ENCODE results near the gene LRRC2. TPM values are rescaled to one million over a fixed set of nuclear protein-coding genes. Genes with fewer than 3 reads are reported as not detected.
"Not testable (repeated sequence)": the region's sequence is repeated elsewhere in the genome, so short reads cannot be mapped to it uniquely, and the experiment has no call there.

Gene LRRC2
- total and polyA plus RNA-seq, 5 donors from 2014 or later, result 1.2 to 3.8 (median 2.4) TPM

GRCh38 chr3:46577580-46578249 is 11.6 kb upstream of the LRRC2 start:
- not testable (repeated sequence) for H3K4me3 ChIP-seq (ENCODE audit: low read depth, low read length); H3K27ac ChIP-seq (ENCODE audit: insufficient read depth, low read length, poor library complexity, severe bottlenecking); H3K36me3 ChIP-seq (ENCODE audit: control insufficient read depth, insufficient read depth, low read length); H3K9me3 ChIP-seq (ENCODE audit: control insufficient read depth in 2 of 2, low read length in 2 of 2); H3K9me3 Mint-ChIP-seq; H3K4me1 Mint-ChIP-seq; H3K27me3 ChIP-seq (ENCODE audit: control insufficient read depth, insufficient read depth, low read length); DNase-seq; ATAC-seq (ENCODE audit: low read depth in 2 of 2); H3K36me3 Mint-ChIP-seq; H3K4me3 Mint-ChIP-seq; H3K4me1 ChIP-seq (ENCODE audit: control insufficient read depth, insufficient read depth, low read length, poor library complexity, severe bottlenecking)
- Mint-ChIP-seq H3K27me3 (peaks cover 34% of the 10 kb centered on the region), H3K27ac (peak overlapping the region in 1 of 3 donors; percentile 76)

DNA sequence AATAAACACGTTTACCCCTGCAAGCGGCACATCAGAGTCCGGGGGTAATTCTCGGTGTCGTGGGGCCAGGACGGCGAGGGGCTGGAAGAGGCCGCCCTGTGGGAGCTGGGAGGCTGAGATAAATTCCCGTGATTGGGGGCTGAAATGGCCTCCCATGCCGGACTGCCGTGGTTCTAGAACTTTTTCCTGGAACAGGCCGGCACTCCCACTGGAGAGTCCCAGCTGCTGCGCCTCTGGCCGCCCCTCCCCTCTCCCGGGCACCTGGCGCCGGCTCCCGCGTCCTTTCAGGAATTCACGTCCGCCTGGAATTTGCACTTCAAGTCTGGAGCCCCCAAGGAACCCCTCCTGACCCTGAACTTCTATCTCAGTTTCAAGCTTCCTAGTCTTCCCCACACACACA is 10.8 kb upstream of the LRRC2 start:
- Mint-ChIP-seq H3K4me3 (no peak overlapping the region), H3K27ac (no peak overlapping the region), H3K36me3 (no peaks in the 10 kb centered on the region), H3K4me1 (peaks cover 0 to 2% (median 0%) of the 10 kb centered on the region in 4 donors), H3K9me3 (peaks cover 0 to 6% (median 0%) of the 10 kb centered on the region in 7 donors), H3K27me3 (peaks cover 32% of the 10 kb centered on the region)
- H3K27me3 ChIP-seq (ENCODE audit: control insufficient read depth, insufficient read depth, low read length), result no peaks in the 10 kb centered on the region
- H3K4me3 ChIP-seq (ENCODE audit: low read depth, low read length), result no peak overlapping the region
- ATAC-seq (ENCODE audit: low read depth in 2 of 2), result no peak
- no peak overlapping the region for H3K27ac ChIP-seq (ENCODE audit: insufficient read depth, low read length, poor library complexity, severe bottlenecking)
- no peaks in the 10 kb centered on the region for H3K36me3 ChIP-seq (ENCODE audit: control insufficient read depth, insufficient read depth, low read length)
- DNase-seq, result no peak
- H3K9me3 ChIP-seq (ENCODE audit: control insufficient read depth in 2 of 2, low read length in 2 of 2), result no peaks in the 10 kb centered on the region
- H3K4me1 ChIP-seq (ENCODE audit: control insufficient read depth, insufficient read depth, low read length, poor library complexity, severe bottlenecking), result no peaks in the 10 kb centered on the region

GRCh38 chr3:46576386-46576785 is 10.3 kb upstream of the LRRC2 start:
- Mint-ChIP-seq H3K27me3 (peaks cover 27% of the 10 kb centered on the region), H3K4me3 (no peak overlapping the region), H3K4me1 (peaks cover 0 to 2% (median 0%) of the 10 kb centered on the region in 4 donors), H3K36me3 (no peaks in the 10 kb centered on the region), H3K9me3 (peaks cover 0 to 6% (median 0%) of the 10 kb centered on the region in 7 donors), H3K27ac (no peak overlapping the region)
- no peaks in the 10 kb centered on the region for H3K36me3 ChIP-seq (ENCODE audit: control insufficient read depth, insufficient read depth, low read length)
- no peak for DNase-seq
- no peaks in the 10 kb centered on the region for H3K9me3 ChIP-seq (ENCODE audit: control insufficient read depth in 2 of 2, low read length in 2 of 2)
- ATAC-seq (ENCODE audit: low read depth in 2 of 2), result no peak
- no peak overlapping the region for H3K4me3 ChIP-seq (ENCODE audit: low read depth, low read length)
- H3K27me3 ChIP-seq (ENCODE audit: control insufficient read depth, insufficient read depth, low read length), result no peaks in the 10 kb centered on the region
- H3K27ac ChIP-seq (ENCODE audit: insufficient read depth, low read length, poor library complexity, severe bottlenecking), result no peak overlapping the region
- no peaks in the 10 kb centered on the region for H3K4me1 ChIP-seq (ENCODE audit: control insufficient read depth, insufficient read depth, low read length, poor library complexity, severe bottlenecking)

DNA sequence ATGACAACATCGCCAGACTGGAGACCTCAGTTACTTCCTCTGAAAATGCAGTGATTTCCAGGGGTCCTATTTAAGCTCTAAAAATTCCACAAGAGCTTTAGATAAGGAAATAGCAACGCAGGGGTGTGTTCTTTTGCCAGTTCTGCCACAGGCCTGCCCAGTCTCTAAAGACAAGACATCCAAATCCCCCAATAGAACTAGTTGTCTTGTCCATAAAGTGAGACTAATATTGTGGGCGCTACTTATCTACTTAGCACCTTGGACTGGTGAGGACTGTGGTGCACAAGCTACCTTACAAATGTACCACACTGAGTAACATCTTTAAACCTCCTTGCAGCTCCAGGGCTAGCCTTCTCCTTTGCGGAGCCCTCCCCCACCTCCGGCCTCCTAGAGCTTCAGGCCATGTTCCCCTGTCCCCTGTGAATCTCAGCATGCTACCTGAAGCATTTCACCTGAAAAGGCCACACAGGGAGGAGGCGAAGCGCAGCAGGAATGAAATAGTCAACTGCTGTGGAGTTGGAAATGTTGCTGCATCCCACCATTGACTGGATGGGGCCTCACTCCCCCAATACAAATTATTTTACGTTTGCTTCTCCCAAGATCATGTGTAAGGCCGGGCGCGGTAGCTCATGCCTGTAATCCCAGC is 9.6 kb upstream of the LRRC2 start:
- no peak for ATAC-seq (ENCODE audit: low read depth in 2 of 2)

DNA sequence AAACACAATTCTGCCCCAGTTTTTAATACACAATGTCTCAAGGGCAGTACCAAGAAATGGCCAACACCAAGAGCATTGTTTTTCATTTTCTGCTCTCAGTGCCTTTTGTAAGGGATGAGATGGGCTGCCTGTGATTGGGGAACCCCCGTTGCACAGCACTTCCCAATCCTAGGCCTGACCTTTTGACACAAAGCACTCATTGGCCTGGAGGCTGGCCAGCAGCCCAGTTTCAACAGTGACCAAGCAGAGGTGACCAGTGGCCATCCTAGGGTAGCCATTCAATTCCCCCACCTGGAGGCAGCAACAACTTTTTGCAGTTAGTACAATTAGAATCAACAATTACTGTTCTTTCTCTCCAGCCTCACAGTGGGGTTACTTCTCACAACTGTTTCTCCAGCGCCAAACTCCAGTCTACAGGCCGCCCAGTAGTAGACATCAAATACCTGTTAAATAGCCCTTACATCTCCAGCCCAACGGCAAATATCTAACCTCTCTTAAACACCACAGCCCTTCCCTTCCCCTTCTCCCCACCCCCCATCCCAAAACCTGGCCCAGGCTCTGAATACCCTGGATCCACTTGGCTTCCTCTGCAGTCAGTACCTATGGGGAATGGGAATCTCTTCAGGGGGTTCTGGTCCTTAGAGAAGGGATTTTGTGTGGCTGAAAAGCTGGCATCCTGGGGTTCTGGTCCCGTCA is 8.9 kb upstream of the LRRC2 start:
- peaks cover 0 to 5% (median 0%) of the 10 kb centered on the region in 7 donors for H3K9me3 Mint-ChIP-seq
- peaks cover 0 to 2% (median 0%) of the 10 kb centered on the region in 4 donors for H3K4me1 Mint-ChIP-seq
- Histone ChIP-seq H3K27me3 (ENCODE audit: control insufficient read depth, insufficient read depth, low read length) (no peaks in the 10 kb centered on the region), H3K36me3 (ENCODE audit: control insufficient read depth, insufficient read depth, low read length) (no peaks in the 10 kb centered on the region), H3K4me3 (ENCODE audit: low read depth, low read length) (no peak overlapping the region), H3K9me3 (ENCODE audit: control insufficient read depth in 2 of 2, low read length in 2 of 2) (no peaks in the 10 kb centered on the region), H3K4me1 (ENCODE audit: control insufficient read depth, insufficient read depth, low read length, poor library complexity, severe bottlenecking) (no peaks in the 10 kb centered on the region), H3K27ac (ENCODE audit: insufficient read depth, low read length, poor library complexity, severe bottlenecking) (no peak overlapping the region)
- DNase-seq (no peak), ATAC-seq (ENCODE audit: low read depth in 2 of 2) (no peak)
- H3K36me3 Mint-ChIP-seq, result no peaks in the 10 kb centered on the region
- no peak overlapping the region for H3K4me3 Mint-ChIP-seq
- no peak overlapping the region for H3K27ac Mint-ChIP-seq
- H3K27me3 Mint-ChIP-seq, result peaks cover 19% of the 10 kb centered on the region

More for the DNA sequence above, 9.6 kb upstream of the LRRC2 start:
- Histone ChIP-seq H3K4me3 (ENCODE audit: low read depth, low read length) (no peak overlapping the region), H3K36me3 (ENCODE audit: control insufficient read depth, insufficient read depth, low read length) (no peaks in the 10 kb centered on the region), H3K4me1 (ENCODE audit: control insufficient read depth, insufficient read depth, low read length, poor library complexity, severe bottlenecking) (no peaks in the 10 kb centered on the region), H3K9me3 (ENCODE audit: control insufficient read depth in 2 of 2, low read length in 2 of 2) (no peaks in the 10 kb centered on the region), H3K27ac (ENCODE audit: insufficient read depth, low read length, poor library complexity, severe bottlenecking) (no peak overlapping the region), H3K27me3 (ENCODE audit: control insufficient read depth, insufficient read depth, low read length) (no peaks in the 10 kb centered on the region)
- Mint-ChIP-seq H3K27me3 (peaks cover 23% of the 10 kb centered on the region), H3K27ac (no peak overlapping the region), H3K4me3 (no peak overlapping the region), H3K36me3 (no peaks in the 10 kb centered on the region), H3K9me3 (peaks cover 0 to 6% (median 0%) of the 10 kb centered on the region in 7 donors), H3K4me1 (peaks cover 0 to 2% (median 0%) of the 10 kb centered on the region in 4 donors)
- DNase-seq, result no peak

- peaks cover 0 to 3% (median 0%) of the 10 kb centered on the region in 7 donors for H3K9me3 Mint-ChIP-seq
- Histone ChIP-seq H3K4me1 (ENCODE audit: control insufficient read depth, insufficient read depth, low read length, poor library complexity, severe bottlenecking) (no peaks in the 10 kb centered on the region), H3K4me3 (ENCODE audit: low read depth, low read length) (no peak overlapping the region), H3K27me3 (ENCODE audit: control insufficient read depth, insufficient read depth, low read length) (no peaks in the 10 kb centered on the region), H3K9me3 (ENCODE audit: control insufficient read depth in 2 of 2, low read length in 2 of 2) (no peaks in the 10 kb centered on the region), H3K36me3 (ENCODE audit: control insufficient read depth, insufficient read depth, low read length) (no peaks in the 10 kb centered on the region), H3K27ac (ENCODE audit: insufficient read depth, low read length, poor library complexity, severe bottlenecking) (no peak overlapping the region)
- peaks cover 23% of the 10 kb centered on the region for H3K27me3 Mint-ChIP-seq
- no peak for DNase-seq
- H3K4me3 Mint-ChIP-seq, result no peak overlapping the region
- no peaks in the 10 kb centered on the region for H3K36me3 Mint-ChIP-seq
- H3K27ac Mint-ChIP-seq, result no peak overlapping the region
- H3K4me1 Mint-ChIP-seq, result peaks cover 0 to 2% (median 0%) of the 10 kb centered on the region in 4 donors
- ATAC-seq (ENCODE audit: low read depth in 2 of 2), result no peak
These were observed 8.1 kb upstream of the LRRC2 start for GRCh38 chr3:46574243-46574646.

GRCh38 chr3:46573701-46574100 is 7.6 kb upstream of the LRRC2 start:
- no peaks in the 10 kb centered on the region for H3K9me3 ChIP-seq (ENCODE audit: control insufficient read depth in 2 of 2, low read length in 2 of 2)
- no peak for ATAC-seq (ENCODE audit: low read depth in 2 of 2)
- H3K27ac ChIP-seq (ENCODE audit: insufficient read depth, low read length, poor library complexity, severe bottlenecking), result no peak overlapping the region
- H3K36me3 Mint-ChIP-seq, result no peaks in the 10 kb centered on the region
- no peak overlapping the region for H3K4me3 Mint-ChIP-seq
- no peaks in the 10 kb centered on the region for H3K4me1 Mint-ChIP-seq
- H3K27me3 Mint-ChIP-seq, result peaks cover 21% of the 10 kb centered on the region
- no peak overlapping the region for H3K4me3 ChIP-seq (ENCODE audit: low read depth, low read length)
- H3K27me3 ChIP-seq (ENCODE audit: control insufficient read depth, insufficient read depth, low read length), result no peaks in the 10 kb centered on the region
- H3K36me3 ChIP-seq (ENCODE audit: control insufficient read depth, insufficient read depth, low read length), result no peaks in the 10 kb centered on the region
- DNase-seq, result no peak
- H3K9me3 Mint-ChIP-seq, result peaks cover 0 to 3% (median 0%) of the 10 kb centered on the region in 7 donors
- no peak overlapping the region for H3K27ac Mint-ChIP-seq
- no peaks in the 10 kb centered on the region for H3K4me1 ChIP-seq (ENCODE audit: control insufficient read depth, insufficient read depth, low read length, poor library complexity, severe bottlenecking)

Measured in CD4-positive, CD25-positive, alpha-beta regulatory T cell (primary cell).